GM12891 (cell line): ENCODE data around the gene SLC9A9.

Experiments used
- PAX5 ChIP-seq: IDR thresholded peaks from 2 replicates; pipeline ENCODE4 v1.6.1; 2011; ENCODE audit warnings: low read length, moderate library complexity, mild to moderate bottlenecking; ENCODE audit not compliant: insufficient read depth, severe bottlenecking
- POLR2AphosphoS5 ChIP-seq: IDR thresholded peaks from 2 replicates; pipeline ENCODE4 v1.6.1; 2011; ENCODE audit warnings: low read depth, low read length, control low read depth
- SPI1 ChIP-seq: IDR thresholded peaks from 2 replicates; pipeline ENCODE4 v1.6.1; 2011; ENCODE audit warnings: low read depth, low read length, control low read depth
- TAF1 ChIP-seq: IDR thresholded peaks from 2 replicates; pipeline ENCODE4 v1.6.1; 2011; ENCODE audit warnings: low read depth, low read length, control low read depth

DNA sequence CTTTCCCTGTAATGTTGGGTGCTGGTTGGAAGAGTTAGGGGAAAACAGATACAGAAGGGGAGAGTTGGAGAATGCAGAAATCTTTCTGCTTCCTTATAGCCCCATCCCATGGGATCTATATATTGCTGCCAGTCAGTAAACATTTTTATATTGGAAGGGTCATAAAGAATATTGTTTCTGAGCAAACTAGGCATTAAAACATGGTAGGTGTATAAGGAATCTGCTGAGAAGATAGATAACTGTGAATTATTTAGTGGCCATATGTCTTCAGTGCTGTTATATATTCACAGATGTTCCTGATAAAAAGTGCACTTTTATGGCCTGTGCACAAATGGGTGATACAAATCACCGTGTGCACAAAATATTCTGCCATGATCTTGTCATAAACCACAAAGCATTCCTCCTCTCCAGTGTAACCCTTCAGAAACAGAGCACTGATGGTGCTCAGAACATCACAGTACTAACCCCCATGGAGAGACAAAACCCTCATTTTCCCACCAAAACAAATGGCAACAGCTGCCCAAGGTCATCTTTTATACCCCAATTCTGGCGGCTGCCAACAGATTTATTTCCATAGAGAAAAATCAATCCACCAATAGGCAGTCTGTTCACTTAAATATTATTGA, 269.3 kb downstream of the SLC9A9 start:
- TF ChIP-seq POLR2AphosphoS5 (no peak), TAF1 (no peak), PAX5 (no peak), SPI1 (no peak)
